CD4-positive, CD25-positive, alpha-beta regulatory T cell (primary cell): Measurements from ENCODE around the gene PHF8. TPM values are rescaled to one million over a fixed set of nuclear protein-coding genes. Genes with fewer than 3 reads are reported as not detected.

Experiments
- ATAC-seq, 2 donors: fragments of 150-1000 bp; cut with Tn5 transposase; one replicate each; pipeline ENCODE4 v1.10.0; 2021; ENCODE audit warnings: low read depth in 2 of 2, moderate number of reproducible peaks in 2 of 2, moderate library complexity in 1 of 2
- DNase-seq, 3 donors: peaks; one replicate each; pipeline versions ENCODE4 v3.0.0 to v3.0.0-alpha.2; 2012 to 2022; ENCODE audit warnings: mixed read lengths in 1 of 3
- H3K27ac ChIP-seq: one replicate; pipeline ENCODE4 v1.7.0; 2013; ENCODE audit warnings: mild to moderate bottlenecking, low read length; ENCODE audit not compliant: insufficient read depth, poor library complexity, severe bottlenecking
- H3K27me3 ChIP-seq: one replicate; pipeline ENCODE4 v1.7.0; 2013; ENCODE audit warnings: low read length; ENCODE audit not compliant: control insufficient read depth, insufficient read depth
- H3K36me3 ChIP-seq: one replicate; pipeline ENCODE4 v1.7.0; 2013; ENCODE audit warnings: mild to moderate bottlenecking, low read length, moderate library complexity; ENCODE audit not compliant: control insufficient read depth, insufficient read depth
- H3K4me1 ChIP-seq: 2 replicates; pipeline ENCODE4 v1.7.0; 2013; ENCODE audit warnings: mild to moderate bottlenecking, low read length; ENCODE audit not compliant: insufficient read depth, control insufficient read depth, poor library complexity, severe bottlenecking
- H3K4me3 ChIP-seq: one replicate; pipeline ENCODE4 v1.7.0; 2013; ENCODE audit warnings: low read depth, mild to moderate bottlenecking, low read length, moderate library complexity
- H3K9me3 ChIP-seq, 2 experiments: 1 replicate in 1 of 2; 2 replicates in 1 of 2; pipeline ENCODE4 v1.7.0; 2013; ENCODE audit warnings: low read length in 2 of 2, mild to moderate bottlenecking in 1 of 2, moderate library complexity in 1 of 2; ENCODE audit not compliant: control insufficient read depth in 2 of 2
- H3K27ac Mint-ChIP-seq, 3 donors: one replicate each; pipeline ENCODE4 v1.8.0; 2020 to 2022; ENCODE audit warnings: mild to moderate bottlenecking in 3 of 3, mixed read lengths in 3 of 3, moderate library complexity in 2 of 3
- H3K27me3 Mint-ChIP-seq: one replicate; pipeline ENCODE4 v1.8.0; 2022; ENCODE audit warnings: mild to moderate bottlenecking, mixed read lengths
- H3K36me3 Mint-ChIP-seq: one replicate; pipeline ENCODE4 v1.8.0; 2020; ENCODE audit warnings: mixed read lengths
- H3K4me1 Mint-ChIP-seq, 4 donors: one replicate each; pipeline ENCODE4 v1.8.0; 2020 to 2022; ENCODE audit warnings: mixed read lengths in 4 of 4, mild to moderate bottlenecking in 1 of 4
- H3K4me3 Mint-ChIP-seq, 4 donors: one replicate each; pipeline ENCODE4 v1.8.0; 2020 to 2022; ENCODE audit warnings: mild to moderate bottlenecking in 4 of 4, mixed read lengths in 4 of 4, moderate library complexity in 3 of 4
- H3K9me3 Mint-ChIP-seq, 7 donors: one replicate each; pipeline ENCODE4 v1.8.0; 2020 to 2022; ENCODE audit warnings: mixed read lengths in 7 of 7, mild to moderate bottlenecking in 3 of 7, moderate library complexity in 2 of 7
- polyA plus RNA-seq, 4 donors: library from polyadenylated mRNA; unstranded; fragments of 300-500 nt; fragmentation: Illumina TruSeq; gene quantifications; one replicate each; pipeline ENCODE4 v1.2.3, GENCODE V29; 2021
- total RNA-seq: library from RNA; stranded (reverse); gene quantifications from one replicate; pipeline ENCODE4 v1.2.3, GENCODE V29; 2022

PHF8 gene
- total and polyA plus RNA-seq, 5 donors from 2014 or later: 17.2 to 65.8 (median 20.0) TPM

- Histone ChIP-seq H3K4me1 (no peaks in the 10 kb centered on the region), H3K9me3 (no peaks in the 10 kb centered on the region), H3K36me3 (no peaks in the 10 kb centered on the region), H3K4me3 (no peak overlapping the region), H3K27ac (no peak overlapping the region), H3K27me3 (no peaks in the 10 kb centered on the region)
- Mint-ChIP-seq H3K27me3 (no peaks in the 10 kb centered on the region), H3K36me3 (no peaks in the 10 kb centered on the region), H3K4me3 (no peak overlapping the region), H3K4me1 (no peaks in the 10 kb centered on the region), H3K27ac (no peak overlapping the region), H3K9me3 (peaks cover 0 to 4% (median 0%) of the 10 kb centered on the region in 7 donors)
- no peak for ATAC-seq
- no peak for DNase-seq
Measured at GRCh38 chrX:53895270-53895669, 149.0 kb downstream of the PHF8 start.

Other genes starting within 250 kb of the PHF8 start
- 12.7 TPM for gene FAM120C, start 138.8 kb upstream of the PHF8 start, total RNA-seq
- 1 to 10 TPM; 3.3 to 6.5 (median 5.1) TPM for gene FAM120C, start 138.8 kb upstream of the PHF8 start, polyA plus RNA-seq